GM21423 (cell line): ENCODE data around the gene STIP1.
"Not testable (repeated sequence)": the region's sequence is repeated elsewhere in the genome, so short reads cannot be mapped to it uniquely, and the experiment has no call there.

ENCODE experiments used
- ATAC-seq: cut with Tn5 transposase; IDR thresholded peaks from one replicate; pipeline ENCODE4 v1.9.1; 2021; ENCODE audit warnings: mild to moderate bottlenecking, moderate library complexity; ENCODE audit not compliant: unreplicated experiment

Gene STIP1

GRCh38 chr11:64234647-64235379, 48.8 kb downstream of the STIP1 start:
- ATAC-seq = no peak

- ATAC-seq = no peak
Observed at GRCh38 chr11:64235437-64236161, 49.6 kb downstream of the STIP1 start.

- ATAC-seq = no peak
Observed at GRCh38 chr11:64237484-64237951, 51.5 kb downstream of the STIP1 start.

GRCh38 chr11:64238076-64238475, 52.1 kb downstream of the STIP1 start:
- ATAC-seq = no peak

- no peak for ATAC-seq
Observed at GRCh38 chr11:64238999-64239398, 53.0 kb downstream of the STIP1 start.

- no peak for ATAC-seq
Observed at GRCh38 chr11:64239662-64240434, 53.9 kb downstream of the STIP1 start.

GRCh38 chr11:64240435-64241240, 54.7 kb downstream of the STIP1 start, which contains the start of gene FKBP2:
FKBP2 (plus strand) TSS chr11:64241095; CDS start chr11:64242388, 1,293 bp downstream.
- ATAC-seq = peak; percentile 47

GRCh38 chr11:64241241-64241490, 55.2 kb downstream of the STIP1 start:
- peak; percentile 72 for ATAC-seq

GRCh38 chr11:64241491-64242374, 55.8 kb downstream of the STIP1 start:
- ATAC-seq = peak; percentile 2

- ATAC-seq = no peak
Observed at GRCh38 chr11:64243236-64243854, 57.4 kb downstream of the STIP1 start.

GRCh38 chr11:64244107-64244506, 58.1 kb downstream of the STIP1 start:
- ATAC-seq = no peak

GRCh38 chr11:64244966-64245365, 59.0 kb downstream of the STIP1 start:
- ATAC-seq = no peak

- ATAC-seq = no peak
Observed at GRCh38 chr11:64245401-64245796, 59.4 kb downstream of the STIP1 start.

- ATAC-seq = no peak
Observed at GRCh38 chr11:64245797-64246620, 60.0 kb downstream of the STIP1 start.

GRCh38 chr11:64246621-64246870, 60.6 kb downstream of the STIP1 start:
- ATAC-seq = not testable (repeated sequence)

GRCh38 chr11:64246871-64247728, 61.1 kb downstream of the STIP1 start, which contains the start of gene PPP1R14B:
PPP1R14B (minus strand) TSS chr11:64246943; CDS start chr11:64246673, 270 bp downstream.
- no peak for ATAC-seq

GRCh38 chr11:64247729-64248531, 62.0 kb downstream of the STIP1 start:
- ATAC-seq = no peak
